HEK293 (cell line): ENCODE results near the gene CBX2.

Experiments
- CTCF ChIA-PET: fragments of 350-600 bp; formaldehyde crosslinking; extraction: SDS; loops from one replicate; lab custom pipeline; 2021; ENCODE audit warnings: antibody characterized with exemption; lab: Yijun Ruan, JAX
- POLR2A ChIA-PET: fragments of 300-600 bp; formaldehyde crosslinking; extraction: SDS; loops from one replicate; lab custom pipeline; 2020; ENCODE audit warnings: antibody characterized with exemption, inconsistent platforms; lab: Yijun Ruan, JAX
- H3K27ac ChIP-seq: fragments of 200-500 bp; sonication (Bioruptor generic); 2 replicates; pipeline ENCODE4 v1.5.1; 2014; ENCODE audit warnings: low read depth, low read length, control low read depth, inconsistent platforms; ENCODE audit errors: extremely low read depth
- H3K36me3 ChIP-seq, 2 experiments: fragments of 200-500 bp in 1 of 2; sonication (Bioruptor generic) in 1 of 2; 1 replicate in 1 of 2; 2 replicates in 1 of 2; pipeline ENCODE4 v1.5.1; 2014 to 2017; ENCODE audit warnings: inconsistent platforms in 2 of 2, low read length in 2 of 2; ENCODE audit not compliant: control insufficient read depth in 2 of 2, insufficient read depth in 1 of 2
- H3K4me1 ChIP-seq: fragments of 200-500 bp; sonication (Bioruptor generic); 2 replicates; pipeline ENCODE4 v1.5.1; 2014; ENCODE audit warnings: mild to moderate bottlenecking, low read length, inconsistent platforms; ENCODE audit not compliant: control insufficient read depth, insufficient read depth
- H3K4me3 ChIP-seq: 2 replicates; pipeline ENCODE4 v1.5.1; 2011; ENCODE audit warnings: low read depth, mild to moderate bottlenecking, control low read depth, low read length, moderate library complexity
- H3K9me3 ChIP-seq: fragments of 200-500 bp; sonication (Bioruptor generic); 2 replicates; pipeline ENCODE4 v1.5.1; 2014; ENCODE audit warnings: low read depth, low read length, inconsistent platforms; ENCODE audit not compliant: control insufficient read depth, insufficient read depth
- GLIS2 ChIP-seq: fragments of 450-650 bp; formaldehyde crosslinking; IDR thresholded peaks from 2 replicates; pipeline ENCODE4 v1.5.1; 2016; ENCODE audit warnings: missing biosample characterization, missing genetic modification characterization
- KLF8 ChIP-seq: fragments of 450-650 bp; formaldehyde crosslinking; IDR thresholded peaks from 2 replicates; pipeline ENCODE4 v1.5.1; 2016; ENCODE audit warnings: missing biosample characterization, missing genetic modification characterization
- RBAK ChIP-seq: fragments of 450-650 bp; formaldehyde crosslinking; IDR thresholded peaks from 2 replicates; pipeline ENCODE4 v1.5.1; 2016; ENCODE audit warnings: missing biosample characterization, missing genetic modification characterization
- REPIN1 ChIP-seq: fragments of 450-650 bp; formaldehyde crosslinking; IDR thresholded peaks from 2 replicates; pipeline ENCODE4 v1.5.1; 2017; ENCODE audit warnings: missing biosample characterization, missing genetic modification characterization, low read depth
- ZFP41 ChIP-seq: fragments of 450-650 bp; formaldehyde crosslinking; IDR thresholded peaks from 2 replicates; pipeline ENCODE4 v1.5.1; 2016; ENCODE audit warnings: missing biosample characterization, missing genetic modification characterization, borderline replicate concordance
- ZNF174 ChIP-seq: fragments of 450-650 bp; formaldehyde crosslinking; IDR thresholded peaks from 2 replicates; pipeline ENCODE4 v1.5.0; 2017; ENCODE audit warnings: missing biosample characterization, mild to moderate bottlenecking, missing genetic modification characterization
- ZNF214 ChIP-seq: fragments of 450-650 bp; formaldehyde crosslinking; IDR thresholded peaks from 2 replicates; pipeline ENCODE4 v1.5.1; 2017; ENCODE audit warnings: missing biosample characterization, mild to moderate bottlenecking, missing genetic modification characterization, borderline replicate concordance
- ZNF621 ChIP-seq: fragments of 450-650 bp; formaldehyde crosslinking; IDR thresholded peaks from 2 replicates; pipeline ENCODE4 v1.5.1; 2017; ENCODE audit warnings: missing biosample characterization, missing genetic modification characterization
- ZNF776 ChIP-seq: fragments of 450-650 bp; formaldehyde crosslinking; IDR thresholded peaks from 2 replicates; pipeline ENCODE4 v1.5.0; 2017; ENCODE audit warnings: missing biosample characterization, missing genetic modification characterization, borderline replicate concordance
- TF ChIP-seq, protein P1 (sequence below): fragments of 450-650 bp; formaldehyde crosslinking; IDR thresholded peaks from 2 replicates; pipeline ENCODE4 v1.5.1; 2016; ENCODE audit warnings: missing biosample characterization, missing genetic modification characterization
- TF ChIP-seq, protein P2 (sequence below): fragments of 450-650 bp; formaldehyde crosslinking; IDR thresholded peaks from 2 replicates; pipeline ENCODE4 v1.5.1; 2017; ENCODE audit warnings: missing biosample characterization, missing genetic modification characterization
- TF ChIP-seq, protein P3 (sequence below): fragments of 450-650 bp; formaldehyde crosslinking; conservative IDR thresholded peaks from 2 replicates; pipeline ENCODE4 v1.5.1; 2016; ENCODE audit warnings: low read depth, missing biosample characterization, missing genetic modification characterization
- TF ChIP-seq, protein P4 (sequence below): fragments of 450-650 bp; formaldehyde crosslinking; IDR thresholded peaks from 2 replicates; pipeline ENCODE4 v1.5.1; 2016; ENCODE audit warnings: missing biosample characterization, missing genetic modification characterization
- TF ChIP-seq, protein P5 (sequence below): fragments of 450-650 bp; formaldehyde crosslinking; IDR thresholded peaks from 2 replicates; pipeline ENCODE4 v1.5.1; 2016; ENCODE audit warnings: missing biosample characterization, missing genetic modification characterization
- TF ChIP-seq, protein P6 (sequence below): fragments of 450-650 bp; IDR thresholded peaks from 2 replicates; pipeline ENCODE4 v1.5.1; 2018; ENCODE audit warnings: missing biosample characterization, mild to moderate bottlenecking, missing genetic modification characterization

Gene CBX2

DNA sequence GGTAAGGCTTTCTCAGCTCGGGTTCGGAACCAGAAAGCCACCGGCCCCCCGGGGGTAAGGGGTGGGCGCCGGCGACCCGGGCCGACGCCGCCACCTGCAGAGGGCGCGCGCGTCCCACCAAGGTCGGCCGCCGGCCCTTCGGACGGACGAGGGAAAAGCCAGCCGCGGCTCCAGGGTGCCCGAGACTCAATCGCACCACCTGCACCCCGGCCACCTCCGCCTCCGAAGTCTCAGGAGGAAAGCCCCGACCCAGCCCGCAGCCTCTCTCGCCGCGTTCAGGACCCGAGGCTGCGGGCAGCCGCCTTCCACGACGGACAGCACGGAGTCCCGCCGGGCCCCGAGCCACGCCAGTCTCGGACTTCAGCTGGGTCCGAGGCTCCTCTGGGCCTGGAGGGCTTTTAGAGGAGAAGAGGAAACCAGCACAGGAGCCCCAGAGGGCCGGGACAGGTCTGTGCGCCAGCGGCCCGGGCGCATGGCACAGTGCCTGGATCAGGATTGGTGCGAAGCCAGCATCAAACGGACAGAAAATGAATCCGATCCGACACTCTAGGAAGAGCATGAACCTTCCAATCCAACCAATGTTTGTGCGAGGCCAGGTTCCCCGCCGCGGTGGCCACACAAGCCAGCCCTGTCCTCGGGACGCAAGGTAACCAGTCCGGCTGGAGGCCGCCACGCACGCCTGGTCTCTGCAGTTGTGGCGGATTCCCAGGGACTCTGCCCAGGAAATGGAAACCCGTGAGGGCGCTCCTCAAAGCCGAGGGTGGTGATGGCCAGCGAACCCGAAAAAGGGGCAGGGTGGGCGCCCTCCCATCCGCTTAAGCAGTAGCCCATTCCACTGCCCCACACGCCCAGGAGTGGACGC, 12.2 kb downstream of the CBX2 start (continued):
- TF ChIP-seq, protein P1, sequence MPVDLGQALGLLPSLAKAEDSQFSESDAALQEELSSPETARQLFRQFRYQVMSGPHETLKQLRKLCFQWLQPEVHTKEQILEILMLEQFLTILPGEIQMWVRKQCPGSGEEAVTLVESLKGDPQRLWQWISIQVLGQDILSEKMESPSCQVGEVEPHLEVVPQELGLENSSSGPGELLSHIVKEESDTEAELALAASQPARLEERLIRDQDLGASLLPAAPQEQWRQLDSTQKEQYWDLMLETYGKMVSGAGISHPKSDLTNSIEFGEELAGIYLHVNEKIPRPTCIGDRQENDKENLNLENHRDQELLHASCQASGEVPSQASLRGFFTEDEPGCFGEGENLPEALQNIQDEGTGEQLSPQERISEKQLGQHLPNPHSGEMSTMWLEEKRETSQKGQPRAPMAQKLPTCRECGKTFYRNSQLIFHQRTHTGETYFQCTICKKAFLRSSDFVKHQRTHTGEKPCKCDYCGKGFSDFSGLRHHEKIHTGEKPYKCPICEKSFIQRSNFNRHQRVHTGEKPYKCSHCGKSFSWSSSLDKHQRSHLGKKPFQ (tag by site-specific recombination), result no peak
- TF ChIP-seq RBAK (tag by site-specific recombination) (no peak), GLIS2 (tag by site-specific recombination) (no peak), ZNF776 (tag by site-specific recombination) (no peak), REPIN1 (no peak), KLF8 (tag by site-specific recombination) (no peak)
- TF ChIP-seq, protein P2, sequence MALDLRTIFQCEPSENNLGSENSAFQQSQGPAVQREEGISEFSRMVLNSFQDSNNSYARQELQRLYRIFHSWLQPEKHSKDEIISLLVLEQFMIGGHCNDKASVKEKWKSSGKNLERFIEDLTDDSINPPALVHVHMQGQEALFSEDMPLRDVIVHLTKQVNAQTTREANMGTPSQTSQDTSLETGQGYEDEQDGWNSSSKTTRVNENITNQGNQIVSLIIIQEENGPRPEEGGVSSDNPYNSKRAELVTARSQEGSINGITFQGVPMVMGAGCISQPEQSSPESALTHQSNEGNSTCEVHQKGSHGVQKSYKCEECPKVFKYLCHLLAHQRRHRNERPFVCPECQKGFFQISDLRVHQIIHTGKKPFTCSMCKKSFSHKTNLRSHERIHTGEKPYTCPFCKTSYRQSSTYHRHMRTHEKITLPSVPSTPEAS, result no peak
- TF ChIP-seq, protein P3, sequence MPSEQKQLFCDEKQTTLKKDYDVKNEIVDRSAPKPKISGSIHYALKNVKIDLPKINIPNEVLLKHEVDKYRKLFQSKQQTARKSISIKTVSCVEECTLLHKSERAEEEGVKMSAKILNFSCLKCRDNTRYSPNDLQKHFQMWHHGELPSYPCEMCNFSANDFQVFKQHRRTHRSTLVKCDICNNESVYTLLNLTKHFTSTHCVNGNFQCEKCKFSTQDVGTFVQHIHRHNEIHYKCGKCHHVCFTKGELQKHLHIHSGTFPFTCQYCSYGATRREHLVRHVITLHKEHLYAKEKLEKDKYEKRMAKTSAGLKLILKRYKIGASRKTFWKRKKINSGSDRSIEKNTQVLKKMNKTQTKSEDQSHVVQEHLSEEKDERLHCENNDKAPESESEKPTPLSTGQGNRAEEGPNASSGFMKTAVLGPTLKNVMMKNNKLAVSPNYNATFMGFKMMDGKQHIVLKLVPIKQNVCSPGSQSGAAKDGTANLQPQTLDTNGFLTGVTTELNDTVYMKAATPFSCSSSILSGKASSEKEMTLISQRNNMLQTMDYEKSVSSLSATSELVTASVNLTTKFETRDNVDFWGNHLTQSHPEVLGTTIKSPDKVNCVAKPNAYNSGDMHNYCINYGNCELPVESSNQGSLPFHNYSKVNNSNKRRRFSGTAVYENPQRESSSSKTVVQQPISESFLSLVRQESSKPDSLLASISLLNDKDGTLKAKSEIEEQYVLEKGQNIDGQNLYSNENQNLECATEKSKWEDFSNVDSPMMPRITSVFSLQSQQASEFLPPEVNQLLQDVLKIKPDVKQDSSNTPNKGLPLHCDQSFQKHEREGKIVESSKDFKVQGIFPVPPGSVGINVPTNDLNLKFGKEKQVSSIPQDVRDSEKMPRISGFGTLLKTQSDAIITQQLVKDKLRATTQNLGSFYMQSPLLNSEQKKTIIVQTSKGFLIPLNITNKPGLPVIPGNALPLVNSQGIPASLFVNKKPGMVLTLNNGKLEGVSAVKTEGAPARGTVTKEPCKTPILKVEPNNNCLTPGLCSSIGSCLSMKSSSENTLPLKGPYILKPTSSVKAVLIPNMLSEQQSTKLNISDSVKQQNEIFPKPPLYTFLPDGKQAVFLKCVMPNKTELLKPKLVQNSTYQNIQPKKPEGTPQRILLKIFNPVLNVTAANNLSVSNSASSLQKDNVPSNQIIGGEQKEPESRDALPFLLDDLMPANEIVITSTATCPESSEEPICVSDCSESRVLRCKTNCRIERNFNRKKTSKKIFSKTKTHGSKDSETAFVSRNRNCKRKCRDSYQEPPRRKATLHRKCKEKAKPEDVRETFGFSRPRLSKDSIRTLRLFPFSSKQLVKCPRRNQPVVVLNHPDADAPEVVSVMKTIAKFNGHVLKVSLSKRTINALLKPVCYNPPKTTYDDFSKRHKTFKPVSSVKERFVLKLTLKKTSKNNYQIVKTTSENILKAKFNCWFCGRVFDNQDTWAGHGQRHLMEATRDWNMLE, result no peak

DNA sequence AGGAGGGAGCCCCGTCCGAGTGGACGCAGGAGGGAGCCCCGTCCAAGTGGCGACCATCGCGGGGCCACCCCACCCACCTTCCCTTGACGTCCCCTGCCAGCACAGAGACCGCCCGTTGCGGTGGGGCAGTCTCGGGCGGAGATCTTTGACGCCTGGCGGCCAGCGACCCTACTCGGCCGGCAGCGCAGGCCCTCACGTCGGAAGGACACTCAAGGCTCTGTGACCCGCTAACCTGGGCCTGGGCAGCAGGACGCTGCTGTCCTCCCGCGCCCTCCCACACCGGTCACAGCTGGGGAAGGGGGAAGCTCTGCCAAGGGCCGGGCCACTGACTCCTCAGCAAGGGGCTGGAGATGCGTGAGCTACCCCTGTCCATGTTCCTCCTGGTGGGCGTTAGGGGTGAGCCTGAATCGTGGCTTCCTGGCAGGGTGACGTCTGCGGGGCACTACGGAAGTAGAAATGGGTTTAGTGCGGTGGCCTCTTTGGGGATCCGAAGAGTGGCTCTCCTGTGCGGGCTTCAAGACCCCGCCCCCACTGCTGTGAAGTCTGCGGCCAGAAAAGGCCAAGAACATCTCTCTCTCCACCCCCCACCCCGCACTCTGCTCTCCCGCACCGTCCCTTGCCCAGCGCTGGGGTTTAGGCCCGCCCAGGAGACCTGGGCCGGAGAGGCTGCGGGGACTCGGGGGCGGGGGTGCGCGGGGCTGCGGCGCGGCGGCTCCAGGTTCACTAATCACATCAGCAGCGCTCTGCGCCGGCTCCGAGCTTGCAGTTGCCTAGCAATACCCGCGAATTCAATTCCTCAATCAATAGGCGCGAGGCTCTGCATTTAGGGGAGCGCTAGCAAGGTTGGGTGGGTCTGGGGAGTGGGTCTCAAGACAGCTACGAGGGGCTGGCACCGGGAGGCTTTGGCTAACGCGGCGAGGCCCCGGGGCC, 13.1 kb downstream of the CBX2 start:
- no peaks in the 10 kb centered on the region for H3K9me3 ChIP-seq
- ChIA-PET POLR2A (interaction anchor here (1.5 kb wide), 1 partner anchor 13 kb away, joined by 3 read pairs; the partner anchor contains the start of gene CBX2), CTCF (interaction anchor here (0.9 to 2.8 kb wide), 10 partner anchors 10 to 181 kb away, joined by 3 to 15 read pairs (median 6); no protein-coding TSS in a partner anchor)
- no peak overlapping the region for H3K4me3 ChIP-seq
- no peak overlapping the region for H3K27ac ChIP-seq
- peaks cover 0 to 15% of the 10 kb centered on the region in 2 experiments; a peak in 1 of 3 replicates for H3K36me3 ChIP-seq
- H3K4me1 ChIP-seq, result peaks cover 14% of the 10 kb centered on the region
- TF ChIP-seq, protein P4, sequence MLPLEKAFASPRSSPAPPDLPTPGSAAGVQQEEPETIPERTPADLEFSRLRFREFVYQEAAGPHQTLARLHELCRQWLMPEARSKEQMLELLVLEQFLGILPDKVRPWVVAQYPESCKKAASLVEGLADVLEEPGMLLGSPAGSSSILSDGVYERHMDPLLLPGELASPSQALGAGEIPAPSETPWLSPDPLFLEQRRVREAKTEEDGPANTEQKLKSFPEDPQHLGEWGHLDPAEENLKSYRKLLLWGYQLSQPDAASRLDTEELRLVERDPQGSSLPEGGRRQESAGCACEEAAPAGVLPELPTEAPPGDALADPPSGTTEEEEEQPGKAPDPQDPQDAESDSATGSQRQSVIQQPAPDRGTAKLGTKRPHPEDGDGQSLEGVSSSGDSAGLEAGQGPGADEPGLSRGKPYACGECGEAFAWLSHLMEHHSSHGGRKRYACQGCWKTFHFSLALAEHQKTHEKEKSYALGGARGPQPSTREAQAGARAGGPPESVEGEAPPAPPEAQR (tag by site-specific recombination), result no peak
- TF ChIP-seq, protein P5, sequence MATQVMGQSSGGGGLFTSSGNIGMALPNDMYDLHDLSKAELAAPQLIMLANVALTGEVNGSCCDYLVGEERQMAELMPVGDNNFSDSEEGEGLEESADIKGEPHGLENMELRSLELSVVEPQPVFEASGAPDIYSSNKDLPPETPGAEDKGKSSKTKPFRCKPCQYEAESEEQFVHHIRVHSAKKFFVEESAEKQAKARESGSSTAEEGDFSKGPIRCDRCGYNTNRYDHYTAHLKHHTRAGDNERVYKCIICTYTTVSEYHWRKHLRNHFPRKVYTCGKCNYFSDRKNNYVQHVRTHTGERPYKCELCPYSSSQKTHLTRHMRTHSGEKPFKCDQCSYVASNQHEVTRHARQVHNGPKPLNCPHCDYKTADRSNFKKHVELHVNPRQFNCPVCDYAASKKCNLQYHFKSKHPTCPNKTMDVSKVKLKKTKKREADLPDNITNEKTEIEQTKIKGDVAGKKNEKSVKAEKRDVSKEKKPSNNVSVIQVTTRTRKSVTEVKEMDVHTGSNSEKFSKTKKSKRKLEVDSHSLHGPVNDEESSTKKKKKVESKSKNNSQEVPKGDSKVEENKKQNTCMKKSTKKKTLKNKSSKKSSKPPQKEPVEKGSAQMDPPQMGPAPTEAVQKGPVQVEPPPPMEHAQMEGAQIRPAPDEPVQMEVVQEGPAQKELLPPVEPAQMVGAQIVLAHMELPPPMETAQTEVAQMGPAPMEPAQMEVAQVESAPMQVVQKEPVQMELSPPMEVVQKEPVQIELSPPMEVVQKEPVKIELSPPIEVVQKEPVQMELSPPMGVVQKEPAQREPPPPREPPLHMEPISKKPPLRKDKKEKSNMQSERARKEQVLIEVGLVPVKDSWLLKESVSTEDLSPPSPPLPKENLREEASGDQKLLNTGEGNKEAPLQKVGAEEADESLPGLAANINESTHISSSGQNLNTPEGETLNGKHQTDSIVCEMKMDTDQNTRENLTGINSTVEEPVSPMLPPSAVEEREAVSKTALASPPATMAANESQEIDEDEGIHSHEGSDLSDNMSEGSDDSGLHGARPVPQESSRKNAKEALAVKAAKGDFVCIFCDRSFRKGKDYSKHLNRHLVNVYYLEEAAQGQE, result no peak
- TF ChIP-seq ZFP41 (tag by site-specific recombination) (no peak), REPIN1 (no peak), ZNF174 (tag by site-specific recombination) (no peak), ZNF214 (tag by site-specific recombination) (no peak), ZNF621 (tag by site-specific recombination) (no peak)
- TF ChIP-seq, protein P6, sequence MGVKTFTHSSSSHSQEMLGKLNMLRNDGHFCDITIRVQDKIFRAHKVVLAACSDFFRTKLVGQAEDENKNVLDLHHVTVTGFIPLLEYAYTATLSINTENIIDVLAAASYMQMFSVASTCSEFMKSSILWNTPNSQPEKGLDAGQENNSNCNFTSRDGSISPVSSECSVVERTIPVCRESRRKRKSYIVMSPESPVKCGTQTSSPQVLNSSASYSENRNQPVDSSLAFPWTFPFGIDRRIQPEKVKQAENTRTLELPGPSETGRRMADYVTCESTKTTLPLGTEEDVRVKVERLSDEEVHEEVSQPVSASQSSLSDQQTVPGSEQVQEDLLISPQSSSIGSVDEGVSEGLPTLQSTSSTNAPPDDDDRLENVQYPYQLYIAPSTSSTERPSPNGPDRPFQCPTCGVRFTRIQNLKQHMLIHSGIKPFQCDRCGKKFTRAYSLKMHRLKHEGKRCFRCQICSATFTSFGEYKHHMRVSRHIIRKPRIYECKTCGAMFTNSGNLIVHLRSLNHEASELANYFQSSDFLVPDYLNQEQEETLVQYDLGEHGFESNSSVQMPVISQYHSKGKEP (tag by site-specific recombination), result no peak
